ENCODE data around the gene ENPEP. TPM values are rescaled to one million over a fixed set of nuclear protein-coding genes. Genes with fewer than 3 reads are reported as not detected.

ENPEP gene
- polyA plus RNA-seq, 1 donor from 2014 or later, result not detected

- H3K4me3 Mint-ChIP-seq, result peak overlapping the region in 1 of 4 donors; percentile 47
- H3K9me3 Mint-ChIP-seq, result peaks cover 3 to 6% (median 6%) of the 10 kb centered on the region in 3 donors
- H3K4me1 Mint-ChIP-seq, result no peaks in the 10 kb centered on the region
- peaks cover 1% of the 10 kb centered on the region for H3K27me3 Mint-ChIP-seq
- H3K27ac Mint-ChIP-seq, result no peak overlapping the region
- no peaks in the 10 kb centered on the region for H3K36me3 Mint-ChIP-seq
These were observed 119.6 kb downstream of the ENPEP start for GRCh38 chr4:110595583-110595982.

- H3K4me1 Mint-ChIP-seq, result no peaks in the 10 kb centered on the region
- no peak overlapping the region for H3K4me3 Mint-ChIP-seq
- no peak overlapping the region for H3K27ac Mint-ChIP-seq
- peaks cover 3 to 9% (median 6%) of the 10 kb centered on the region in 3 donors for H3K9me3 Mint-ChIP-seq
- peaks cover 1% of the 10 kb centered on the region for H3K27me3 Mint-ChIP-seq
- H3K36me3 Mint-ChIP-seq, result no peaks in the 10 kb centered on the region
These were observed 120.5 kb downstream of the ENPEP start for GRCh38 chr4:110596431-110596830.

GRCh38 chr4:110597582-110597981, 121.6 kb downstream of the ENPEP start:
- peaks cover 3 to 9% (median 6%) of the 10 kb centered on the region in 3 donors for H3K9me3 Mint-ChIP-seq
- H3K4me3 Mint-ChIP-seq, result no peak overlapping the region
- no peaks in the 10 kb centered on the region for H3K36me3 Mint-ChIP-seq
- peaks cover under 1% of the 10 kb centered on the region for H3K27me3 Mint-ChIP-seq
- H3K27ac Mint-ChIP-seq, result no peak overlapping the region
- H3K4me1 Mint-ChIP-seq, result no peaks in the 10 kb centered on the region

- Mint-ChIP-seq H3K9me3 (peaks cover 0 to 9% (median 2%) of the 10 kb centered on the region in 3 donors), H3K27me3 (no peaks in the 10 kb centered on the region), H3K36me3 (no peaks in the 10 kb centered on the region), H3K4me1 (no peaks in the 10 kb centered on the region), H3K27ac (no peak overlapping the region), H3K4me3 (no peak overlapping the region)
These were observed 126.1 kb downstream of the ENPEP start for GRCh38 chr4:110602061-110602460.

GRCh38 chr4:110605077-110605476, 129.1 kb downstream of the ENPEP start:
- no peaks in the 10 kb centered on the region for H3K4me1 Mint-ChIP-seq
- H3K27me3 Mint-ChIP-seq, result peaks cover 17% of the 10 kb centered on the region
- no peak overlapping the region for H3K4me3 Mint-ChIP-seq
- H3K9me3 Mint-ChIP-seq, result peaks cover 0 to 3% (median 0%) of the 10 kb centered on the region in 3 donors
- no peak overlapping the region for H3K27ac Mint-ChIP-seq
- H3K36me3 Mint-ChIP-seq, result no peaks in the 10 kb centered on the region

GRCh38 chr4:110609044-110609750, 133.2 kb downstream of the ENPEP start:
- no peak overlapping the region for H3K4me3 Mint-ChIP-seq
- no peak overlapping the region for H3K27ac Mint-ChIP-seq
- H3K27me3 Mint-ChIP-seq, result peaks cover 47% of the 10 kb centered on the region
- H3K9me3 Mint-ChIP-seq, result peaks cover 0 to 2% (median 0%) of the 10 kb centered on the region in 3 donors
- H3K36me3 Mint-ChIP-seq, result no peaks in the 10 kb centered on the region
- H3K4me1 Mint-ChIP-seq, result no peaks in the 10 kb centered on the region

- Mint-ChIP-seq H3K36me3 (no peaks in the 10 kb centered on the region), H3K27ac (peak overlapping the region in 1 of 3 donors; percentile 68), H3K4me1 (peaks cover 0 to 3% (median 0%) of the 10 kb centered on the region in 3 donors), H3K27me3 (peaks cover 58% of the 10 kb centered on the region), H3K9me3 (peaks cover 0 to 2% (median 0%) of the 10 kb centered on the region in 3 donors), H3K4me3 (no peak overlapping the region)
These were observed 134.6 kb downstream of the ENPEP start for GRCh38 chr4:110610620-110610939.

GRCh38 chr4:110610940-110611831, 135.2 kb downstream of the ENPEP start:
- Mint-ChIP-seq H3K36me3 (no peaks in the 10 kb centered on the region), H3K27me3 (peaks cover 64% of the 10 kb centered on the region), H3K4me1 (peaks cover 0 to 4% (median 3%) of the 10 kb centered on the region in 3 donors), H3K27ac (peak overlapping the region in 1 of 3 donors; percentile 68), H3K9me3 (peaks cover 0 to 2% (median 0%) of the 10 kb centered on the region in 3 donors), H3K4me3 (peak overlapping the region in 1 of 4 donors; percentile 58)

- H3K4me1 Mint-ChIP-seq, result peaks cover 0 to 4% (median 3%) of the 10 kb centered on the region in 3 donors
- H3K27me3 Mint-ChIP-seq, result peaks cover 72% of the 10 kb centered on the region
- H3K27ac Mint-ChIP-seq, result peak overlapping the region in 2 of 3 donors; percentile 27 to 74
- no peaks in the 10 kb centered on the region for H3K36me3 Mint-ChIP-seq
- no peak overlapping the region for H3K4me3 Mint-ChIP-seq
- peaks cover 0 to 2% (median 0%) of the 10 kb centered on the region in 3 donors for H3K9me3 Mint-ChIP-seq
These were observed 136.1 kb downstream of the ENPEP start for GRCh38 chr4:110611968-110612447.

GRCh38 chr4:110612631-110613269, 136.8 kb downstream of the ENPEP start:
- Mint-ChIP-seq H3K27me3 (peaks cover 75% of the 10 kb centered on the region), H3K36me3 (no peaks in the 10 kb centered on the region), H3K4me1 (peaks cover 0 to 4% (median 3%) of the 10 kb centered on the region in 3 donors), H3K9me3 (peaks cover 0 to 2% (median 0%) of the 10 kb centered on the region in 3 donors), H3K4me3 (peak overlapping the region in 2 of 4 donors; percentile 44 to 55), H3K27ac (peak overlapping the region in 1 of 3 donors; percentile 74)

- no peak overlapping the region for H3K4me3 Mint-ChIP-seq
- peaks cover 78% of the 10 kb centered on the region for H3K27me3 Mint-ChIP-seq
- H3K36me3 Mint-ChIP-seq, result peaks cover 2% of the 10 kb centered on the region
- H3K4me1 Mint-ChIP-seq, result peaks cover 0 to 4% (median 3%) of the 10 kb centered on the region in 3 donors
- no peak overlapping the region for H3K27ac Mint-ChIP-seq
- peaks cover 0 to 3% (median 0%) of the 10 kb centered on the region in 3 donors for H3K9me3 Mint-ChIP-seq
These were observed 137.8 kb downstream of the ENPEP start for GRCh38 chr4:110613745-110614144.

- Mint-ChIP-seq H3K4me1 (peaks cover 0 to 4% (median 3%) of the 10 kb centered on the region in 3 donors), H3K27ac (no peak overlapping the region), H3K4me3 (peak overlapping the region in 1 of 4 donors; percentile 12), H3K9me3 (peaks cover 0 to 5% (median 0%) of the 10 kb centered on the region in 3 donors), H3K36me3 (peaks cover 2% of the 10 kb centered on the region), H3K27me3 (peaks cover 77% of the 10 kb centered on the region)
These were observed 138.4 kb downstream of the ENPEP start for GRCh38 chr4:110614173-110614963.
